HL-60 (cell line): ENCODE measurements around the gene ANKFY1.

Source experiments
- DNase-seq, 2 experiments: peaks; one replicate each; pipeline ENCODE4 v3.0.0-alpha.2; 2010 to 2020; ENCODE audit warnings: low read depth in 1 of 2, low spot score in 1 of 2
- H3K27ac ChIP-seq: fragments of 250-450 bp; sonication (Bioruptor Pico); replicated peaks from 2 replicates; pipeline ENCODE4 v1.5.1; 2020; ENCODE audit warnings: mild to moderate bottlenecking, moderate library complexity
- H3K27me3 ChIP-seq: fragments of 250-450 bp; sonication (Bioruptor Pico); 2 replicates; pipeline ENCODE4 v1.5.1; 2021; ENCODE audit warnings: mild to moderate bottlenecking, moderate library complexity; ENCODE audit not compliant: insufficient read depth, poor library complexity, severe bottlenecking
- H3K4me3 ChIP-seq: replicated peaks from 2 replicates; pipeline ENCODE4 v1.5.1; 2011; ENCODE audit warnings: mild to moderate bottlenecking, control low read depth, low read length; ENCODE audit not compliant: insufficient read depth
- CTCF ChIP-seq: IDR thresholded peaks from one replicate; pipeline ENCODE4 v1.5.1; 2011; ENCODE audit warnings: low read length, control low read depth, inconsistent platforms; ENCODE audit not compliant: insufficient read depth
- GABPA ChIP-seq: IDR thresholded peaks from 2 replicates; pipeline ENCODE4 v1.6.1; 2012; ENCODE audit warnings: low read depth
- POLR2AphosphoS5 ChIP-seq: IDR thresholded peaks from 2 replicates; pipeline ENCODE4 v1.6.1; 2012; ENCODE audit warnings: low read depth
- REST ChIP-seq: IDR thresholded peaks from 2 replicates; pipeline ENCODE4 v1.6.1; 2012; ENCODE audit warnings: low read depth; ENCODE audit not compliant: insufficient replicate concordance
- SPI1 ChIP-seq: IDR thresholded peaks from 2 replicates; pipeline ENCODE4 v1.6.1; 2012; ENCODE audit warnings: low read depth, mild to moderate bottlenecking, borderline replicate concordance

Gene ANKFY1

GRCh38 chr17:4221163-4221562, 42.6 kb downstream of the ANKFY1 start:
- H3K27ac ChIP-seq, result no peak overlapping the region
- TF ChIP-seq CTCF (no peak), POLR2AphosphoS5 (no peak), REST (no peak), SPI1 (no peak), GABPA (no peak)
- no peak for DNase-seq
- no peak overlapping the region for H3K4me3 ChIP-seq
- H3K27me3 ChIP-seq, result no peaks in the 10 kb centered on the region

- Histone ChIP-seq H3K4me3 (no peak overlapping the region), H3K27ac (no peak overlapping the region), H3K27me3 (no peaks in the 10 kb centered on the region)
- TF ChIP-seq REST (no peak), SPI1 (no peak), GABPA (no peak), CTCF (no peak), POLR2AphosphoS5 (no peak)
- no peak for DNase-seq
Measured at GRCh38 chr17:4220655-4221054, 43.1 kb downstream of the ANKFY1 start.

- Histone ChIP-seq H3K4me3 (no peak overlapping the region), H3K27me3 (no peaks in the 10 kb centered on the region), H3K27ac (no peak overlapping the region)
- TF ChIP-seq REST (no peak), SPI1 (no peak), POLR2AphosphoS5 (no peak), CTCF (no peak), GABPA (no peak)
- DNase-seq, result no peak
Measured at GRCh38 chr17:4219241-4219640, 44.5 kb downstream of the ANKFY1 start.
